T-helper 1 cell treated with Interleukin-12 subunit alpha and Interleukin-12 subunit beta and Interleukin-4 antibody, amounts not matched to agents 30 ng/mL and 1 ng/mL, for 36 hours (primary cell): Measurements from ENCODE around the gene OR13A1. TPM values are rescaled to one million over a fixed set of nuclear protein-coding genes. Genes with fewer than 3 reads are reported as not detected.

Source experiments
- total RNA-seq: library from RNA; stranded (reverse); gene quantifications from 2 replicates; pipeline ENCODE4 v1.2.3, GENCODE V29; 2022

Gene OR13A1
- total RNA-seq, 1 donor from 2014 or later: not detected

Other genes with a start within 250 kb of the OR13A1 start
- 29.6 and 30.1 TPM in 2 replicates for gene ALOX5, start 58.6 kb upstream of the OR13A1 start, total RNA-seq